GM20000 (cell line): Measurements from ENCODE around the gene CELF1.

Experiments
- DNase-seq: peaks from one replicate; pipeline ENCODE4 v3.0.0; 2012; ENCODE audit warnings: low spot score
- TF ChIP-seq, protein P1 (sequence below): IDR thresholded peaks from 2 replicates; pipeline ENCODE4 v1.5.1; 2012; ENCODE audit warnings: mild to moderate bottlenecking, control low read depth; ENCODE audit errors: extremely low read depth, missing control alignments

Gene CELF1

DNA sequence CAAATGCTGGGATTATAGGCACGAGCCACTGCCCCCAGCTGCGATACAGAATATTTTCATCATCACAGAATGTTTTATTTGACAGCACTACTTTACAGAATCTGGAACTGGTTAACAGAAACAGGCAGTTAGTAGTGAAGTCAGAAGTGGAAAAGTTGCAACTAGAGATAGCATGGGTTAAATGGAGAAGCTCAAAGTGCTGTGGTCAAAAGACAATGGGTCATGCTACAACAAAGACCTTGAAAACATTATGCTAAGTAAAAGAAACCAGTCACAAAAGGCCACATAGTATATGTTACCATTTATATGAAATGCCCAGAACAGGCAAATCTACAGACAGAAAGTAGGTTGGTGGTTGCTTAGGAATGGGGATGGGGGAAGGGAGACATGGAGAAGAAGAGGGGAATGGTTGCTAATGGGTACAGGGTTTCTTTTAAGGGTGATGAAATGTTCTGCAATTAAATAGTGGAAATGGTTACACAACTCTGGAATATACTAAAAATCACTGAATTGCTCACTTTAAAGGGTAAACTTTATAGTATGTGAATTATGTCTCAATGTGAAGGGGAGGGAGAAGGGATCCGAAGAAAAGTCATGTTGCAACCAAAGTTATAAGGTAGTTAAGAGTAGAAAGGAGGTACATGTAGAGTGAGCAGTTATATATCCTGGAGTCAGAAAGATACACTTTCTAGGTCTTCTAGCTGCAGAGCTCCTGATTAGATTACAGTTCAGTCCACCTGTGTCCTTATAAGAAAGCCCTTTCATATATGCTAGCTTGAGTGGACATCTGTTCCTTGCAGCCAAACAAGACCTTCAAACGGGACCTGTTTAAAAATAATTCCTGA is 57.7 kb downstream of the CELF1 start:
- no peak for DNase-seq

DNA sequence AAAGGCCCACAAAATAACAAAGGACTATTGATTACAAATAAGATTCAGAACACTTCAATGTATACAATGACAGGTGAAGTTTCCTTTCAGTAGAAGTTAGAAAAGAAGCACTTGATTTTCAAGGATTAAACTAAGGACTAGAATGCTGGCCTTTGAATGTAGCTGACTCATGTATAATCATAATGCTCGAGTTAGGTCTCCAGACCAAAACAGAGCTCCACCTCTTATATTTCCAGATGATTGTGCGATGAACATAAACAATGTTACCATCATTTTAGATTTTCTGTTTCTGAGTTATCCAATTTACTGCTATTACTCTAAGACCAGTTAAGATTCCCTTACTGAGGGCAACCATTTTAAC is 63.6 kb downstream of the CELF1 start:
- no peak for DNase-seq
- TF ChIP-seq, protein P1, sequence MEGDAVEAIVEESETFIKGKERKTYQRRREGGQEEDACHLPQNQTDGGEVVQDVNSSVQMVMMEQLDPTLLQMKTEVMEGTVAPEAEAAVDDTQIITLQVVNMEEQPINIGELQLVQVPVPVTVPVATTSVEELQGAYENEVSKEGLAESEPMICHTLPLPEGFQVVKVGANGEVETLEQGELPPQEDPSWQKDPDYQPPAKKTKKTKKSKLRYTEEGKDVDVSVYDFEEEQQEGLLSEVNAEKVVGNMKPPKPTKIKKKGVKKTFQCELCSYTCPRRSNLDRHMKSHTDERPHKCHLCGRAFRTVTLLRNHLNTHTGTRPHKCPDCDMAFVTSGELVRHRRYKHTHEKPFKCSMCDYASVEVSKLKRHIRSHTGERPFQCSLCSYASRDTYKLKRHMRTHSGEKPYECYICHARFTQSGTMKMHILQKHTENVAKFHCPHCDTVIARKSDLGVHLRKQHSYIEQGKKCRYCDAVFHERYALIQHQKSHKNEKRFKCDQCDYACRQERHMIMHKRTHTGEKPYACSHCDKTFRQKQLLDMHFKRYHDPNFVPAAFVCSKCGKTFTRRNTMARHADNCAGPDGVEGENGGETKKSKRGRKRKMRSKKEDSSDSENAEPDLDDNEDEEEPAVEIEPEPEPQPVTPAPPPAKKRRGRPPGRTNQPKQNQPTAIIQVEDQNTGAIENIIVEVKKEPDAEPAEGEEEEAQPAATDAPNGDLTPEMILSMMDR: no peak

More for the DNA sequence above, 57.7 kb downstream of the CELF1 start:
- TF ChIP-seq, protein P1: no peak

GRCh38 chr11:47488674-47489394 is 64.1 kb downstream of the CELF1 start:
- no peak for DNase-seq
- TF ChIP-seq, protein P1: no peak

DNA sequence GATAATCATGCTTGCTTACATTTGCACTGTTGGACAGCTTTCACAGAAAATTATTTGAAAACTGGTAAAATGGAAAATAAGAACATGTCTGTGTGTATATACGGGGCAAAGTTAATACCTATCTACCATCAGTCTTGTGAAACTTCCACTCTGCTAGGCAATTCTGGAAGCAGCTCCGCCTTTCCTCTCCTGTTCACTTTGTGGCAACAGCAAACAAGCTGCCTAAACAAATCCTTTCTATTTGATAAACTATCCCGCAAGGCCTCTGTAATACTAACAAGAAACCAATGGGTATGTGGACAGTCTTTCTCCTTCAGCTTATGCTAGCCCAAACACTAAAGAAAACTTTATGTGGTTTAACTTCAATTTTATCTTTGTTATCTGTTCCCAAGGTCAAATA is 64.8 kb downstream of the CELF1 start:
- no peak for DNase-seq
- TF ChIP-seq, protein P1: no peak

DNA sequence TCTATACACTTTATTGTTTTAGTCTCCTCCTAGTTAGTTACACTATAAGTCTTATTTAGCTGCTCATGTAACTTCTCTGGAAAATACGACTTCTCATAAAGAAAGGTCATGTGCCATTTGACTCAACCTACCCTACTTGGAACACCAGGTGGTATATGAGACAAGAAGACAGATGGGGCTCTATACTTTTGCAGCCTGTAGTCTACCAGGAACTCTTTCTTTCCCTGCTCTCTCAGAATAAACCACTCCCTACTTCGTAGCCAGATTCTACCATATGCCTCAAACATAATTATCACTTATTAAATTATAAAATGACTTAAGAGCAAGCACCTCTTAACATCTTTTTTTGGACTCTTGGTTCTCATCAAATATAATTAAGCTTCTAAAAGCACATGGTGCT is 65.5 kb downstream of the CELF1 start:
- TF ChIP-seq, protein P1: no peak
- no peak for DNase-seq

DNA sequence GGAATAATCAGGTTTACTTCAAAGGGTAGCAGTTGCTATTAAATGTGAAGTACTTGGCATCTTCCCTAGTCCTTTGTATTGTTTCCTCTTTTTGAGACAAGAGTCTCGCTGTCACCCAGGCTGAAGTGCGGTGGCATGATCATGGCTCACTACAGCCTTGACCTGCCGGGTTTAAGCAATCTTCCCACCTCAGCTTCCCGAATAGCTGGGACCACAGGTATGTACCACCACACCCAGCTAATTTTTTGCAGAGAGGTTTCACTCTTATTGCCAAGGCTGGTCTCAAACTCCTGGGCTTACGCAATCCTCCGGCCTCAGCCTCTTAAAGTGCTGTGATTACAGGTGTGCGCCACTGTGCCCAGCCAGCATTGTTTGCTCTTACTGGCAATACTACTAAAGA is 67.8 kb downstream of the CELF1 start:
- TF ChIP-seq, protein P1: no peak
- DNase-seq: no peak

GRCh38 chr11:47483457-47483856 is 69.5 kb downstream of the CELF1 start:
- DNase-seq: no peak
- TF ChIP-seq, protein P1: no peak
